GM11168 (cell line): ENCODE measurements around the gene ZFPM1.

ENCODE experiments used
- in situ Hi-C: fragments of 300-500 bp; cut with MboI; formaldehyde crosslinking; loops from one replicate; pipeline ENCODE4 v1.12.0; 2022; ENCODE audit warnings: low sequenced_read_pairs; ENCODE audit not compliant: unreplicated experiment

Gene ZFPM1

GRCh38 chr16:88415713-88416323 is 37.3 kb upstream of the ZFPM1 start:
- in situ Hi-C loops, result loop anchor here (25.0 kb wide), 1 partner anchor 404 kb away; no protein-coding TSS in a partner anchor

- in situ Hi-C loops, result loop anchor here (25.0 kb wide), 1 partner anchor 404 kb away; no protein-coding TSS in a partner anchor
Measured at GRCh38 chr16:88416686-88417085, 36.4 kb upstream of the ZFPM1 start.

GRCh38 chr16:88417684-88418476 is 35.2 kb upstream of the ZFPM1 start:
- in situ Hi-C loops, result loop anchor here (25.0 kb wide), 1 partner anchor 406 kb away; no protein-coding TSS in a partner anchor

- in situ Hi-C loops, result loop anchor here (25.0 kb wide), 1 partner anchor 407 kb away; no protein-coding TSS in a partner anchor
Measured at GRCh38 chr16:88418869-88419268, 34.2 kb upstream of the ZFPM1 start.

GRCh38 chr16:88419790-88420189 is 33.3 kb upstream of the ZFPM1 start:
- in situ Hi-C loops, result loop anchor here (25.0 kb wide), 1 partner anchor 407 kb away; no protein-coding TSS in a partner anchor

GRCh38 chr16:88420496-88420895 is 32.6 kb upstream of the ZFPM1 start:
- in situ Hi-C loops, result loop anchor here (25.0 kb wide), 1 partner anchor 408 kb away; no protein-coding TSS in a partner anchor

- in situ Hi-C loops, result loop anchor here (25.0 kb wide), 1 partner anchor 409 kb away; no protein-coding TSS in a partner anchor
Measured at GRCh38 chr16:88421301-88421700, 31.8 kb upstream of the ZFPM1 start.

GRCh38 chr16:88421871-88422433 is 31.1 kb upstream of the ZFPM1 start:
- in situ Hi-C loops, result loop anchor here (25.0 kb wide), 1 partner anchor 410 kb away; no protein-coding TSS in a partner anchor

- in situ Hi-C loops, result loop anchor here (25.0 kb wide), 1 partner anchor 411 kb away; no protein-coding TSS in a partner anchor
Measured at GRCh38 chr16:88422733-88423447, 30.2 kb upstream of the ZFPM1 start.

- in situ Hi-C loops, result loop anchor here (25.0 kb wide), 1 partner anchor 411 kb away; no protein-coding TSS in a partner anchor
Measured at GRCh38 chr16:88423448-88423850, 29.6 kb upstream of the ZFPM1 start.

GRCh38 chr16:88424587-88425235 is 28.4 kb upstream of the ZFPM1 start:
- in situ Hi-C loops, result loop anchor here (25.0 kb wide), 1 partner anchor 412 kb away; no protein-coding TSS in a partner anchor

GRCh38 chr16:88426018-88426417 is 27.1 kb upstream of the ZFPM1 start:
- in situ Hi-C loops, result no loop called here

- in situ Hi-C loops, result no loop called here
Measured at GRCh38 chr16:88427376-88427775, 25.7 kb upstream of the ZFPM1 start.

GRCh38 chr16:88428156-88428555 is 24.9 kb upstream of the ZFPM1 start:
- in situ Hi-C loops, result no loop called here

GRCh38 chr16:88428616-88429386 is 24.3 kb upstream of the ZFPM1 start:
- in situ Hi-C loops, result no loop called here

GRCh38 chr16:88429387-88430184 is 23.5 kb upstream of the ZFPM1 start:
- in situ Hi-C loops, result loop anchor here (10.0 kb wide), 1 partner anchor 115 kb away; no protein-coding TSS in a partner anchor

- in situ Hi-C loops, result loop anchor here (10.0 kb wide), 1 partner anchor 115 kb away; no protein-coding TSS in a partner anchor
Measured at GRCh38 chr16:88430185-88430523, 22.9 kb upstream of the ZFPM1 start.
